HepG2 (cell line): ENCODE measurements around the gene GPC3. TPM values are rescaled to one million over a fixed set of nuclear protein-coding genes. Genes with fewer than 3 reads are reported as not detected.

ENCODE experiments used
- ATAC-seq: fragments of 200-7000 bp; cut with Tn5 transposase; 3 replicates; pipeline ENCODE4 v1.9.1; 2020; ENCODE audit warnings: mild to moderate bottlenecking, moderate library complexity
- BruUV-seq: library from RNA; stranded (reverse); fragments of 400-500 nt; replicated peaks from 2 replicates; lab custom pipeline; 2021; lab: Mats Ljungman, UMichigan
- CTCF ChIA-PET: fragments of 300-600 bp; formaldehyde crosslinking; extraction: SDS; loops from one replicate; lab custom pipeline; 2021; ENCODE audit warnings: low total read pairs, inconsistent platforms, low intra/inter-chr PET ratio; lab: Yijun Ruan, JAX
- POLR2A ChIA-PET: fragments of 350-600 bp; sonication (Branson Sonifier 250); formaldehyde crosslinking; loops from one replicate; lab custom pipeline; 2020; ENCODE audit warnings: antibody characterized with exemption, inconsistent platforms; lab: Yijun Ruan, JAX
- DNase-seq: peaks from one replicate; pipeline ENCODE4 v3.0.0-alpha.2; 2015; ENCODE audit warnings: low spot score
- FAIRE-seq: peaks from 3 replicates; lab custom pipeline; 2011; peaks lifted over from hg19 to GRCh38; lab: Jason Lieb, UNC
- H2AFZ ChIP-seq: one replicate; pipeline ENCODE4 v1.6.1; 2011; ENCODE audit warnings: low read length, inconsistent platforms
- H3K27ac ChIP-seq: fragments of 300-600 bp; 3 replicates; pipeline ENCODE4 v1.8.0; 2011; ENCODE audit warnings: mixed run types, mild to moderate bottlenecking, mixed read lengths, low read length, inconsistent platforms; ENCODE audit not compliant: insufficient read depth; ENCODE audit errors: extremely low read length
- H3K27me3 ChIP-seq, 2 experiments: fragments of 200-600 bp in 1 of 2; 2 replicates in 1 of 2; 3 replicates in 1 of 2; pipeline versions ENCODE4 v1.6.0 to v1.8.0; 2011; ENCODE audit warnings: low read length in 2 of 2, mild to moderate bottlenecking in 2 of 2, moderate library complexity in 2 of 2, inconsistent platforms in 1 of 2; ENCODE audit not compliant: insufficient read depth in 2 of 2, control insufficient read depth in 1 of 2
- H3K36me3 ChIP-seq, 2 experiments: fragments of 200-600 bp in 1 of 2; replicated peaks in 1 of 2; 2 replicates in 1 of 2; 3 replicates in 1 of 2; pipeline versions ENCODE4 v1.5.1 to v1.8.0; 2011; ENCODE audit warnings: low read length in 2 of 2, inconsistent platforms in 1 of 2; ENCODE audit not compliant: insufficient read depth in 2 of 2, control insufficient read depth in 1 of 2
- H3K4me1 ChIP-seq: 2 replicates; pipeline ENCODE4 v1.5.1; 2012; ENCODE audit warnings: low read length, inconsistent platforms; ENCODE audit not compliant: insufficient read depth
- H3K4me2 ChIP-seq: 2 replicates; pipeline ENCODE4 v1.6.0; 2011; ENCODE audit warnings: low read depth, low read length, inconsistent platforms
- H3K4me3 ChIP-seq, 3 experiments: fragments of 200-600 bp in 1 of 3; sonication (generic), shearing (Covaris generic) in 1 of 3; replicated peaks in 1 of 3; 2 replicates each; pipeline ENCODE4 v1.5.1; 2011 to 2016; ENCODE audit warnings: low read length in 3 of 3, inconsistent platforms in 2 of 3, low read depth in 2 of 3, mild to moderate bottlenecking in 2 of 3, control low read depth in 1 of 3, mixed read lengths in 1 of 3; ENCODE audit not compliant: insufficient read depth in 1 of 3
- H3K79me2 ChIP-seq: one replicate; pipeline ENCODE4 v1.6.1; 2011; ENCODE audit warnings: low read length, inconsistent platforms; ENCODE audit not compliant: insufficient read depth
- H3K9ac ChIP-seq: 2 replicates; pipeline ENCODE4 v1.6.0; 2011; ENCODE audit warnings: mild to moderate bottlenecking, low read depth, low read length, inconsistent platforms; ENCODE audit not compliant: insufficient read depth
- H3K9me3 ChIP-seq: 2 replicates; pipeline ENCODE4 v1.5.1; 2012; ENCODE audit warnings: mild to moderate bottlenecking, low read length
- H4K20me1 ChIP-seq: 2 replicates; pipeline ENCODE4 v1.6.0; 2011; ENCODE audit warnings: inconsistent platforms, mild to moderate bottlenecking, low read length, moderate library complexity; ENCODE audit not compliant: insufficient read depth
- HHEX ChIP-seq: IDR thresholded peaks from 2 replicates; pipeline ENCODE4 v1.6.1; 2016; ENCODE audit warnings: control low read depth
- HNF4G ChIP-seq, 2 experiments: sonication (generic) in 1 of 2; formaldehyde crosslinking in 1 of 2; IDR thresholded peaks; 2 replicates each; pipeline versions ENCODE4 v1.4.0 to v1.6.1; 2011 to 2020; ENCODE audit warnings: borderline replicate concordance in 2 of 2, low read depth in 2 of 2, mild to moderate bottlenecking in 2 of 2, low read length in 1 of 2, missing genetic modification reagents in 1 of 2, moderate library complexity in 1 of 2
- KDM4B ChIP-seq: sonication (generic); formaldehyde crosslinking; IDR thresholded peaks from 2 replicates; pipeline ENCODE4 v1.4.0; 2020; ENCODE audit warnings: missing genetic modification reagents
- RBM22 ChIP-seq: fragments of 200-400 bp; formaldehyde crosslinking; optimal IDR thresholded peaks from 2 replicates; pipeline ENCODE3; 2017; ENCODE audit warnings: mild to moderate bottlenecking, low read length, moderate library complexity
- SNRNP70 ChIP-seq: fragments of 200-400 bp; formaldehyde crosslinking; IDR thresholded peaks from 2 replicates; pipeline ENCODE4 v1.6.1; 2017; ENCODE audit warnings: mild to moderate bottlenecking, low read depth, low read length, moderate library complexity
- ZNF292 ChIP-seq: sonication (generic); formaldehyde crosslinking; IDR thresholded peaks from 2 replicates; pipeline ENCODE4 v1.8.1; 2022; ENCODE audit warnings: mild to moderate bottlenecking, low read depth, missing genetic modification reagents, borderline replicate concordance
- ZNF564 ChIP-seq: sonication (generic); formaldehyde crosslinking; IDR thresholded peaks from 2 replicates; pipeline ENCODE4 v1.8.1; 2023; ENCODE audit warnings: mild to moderate bottlenecking, missing genetic modification reagents
- WGBS: methylation state at CpG from one replicate; pipeline ENCODE4 v1.1.6; 2017; ENCODE audit warnings: low lambda C conversion rate; 5-methylcytosine and 5-hydroxymethylcytosine counted together
- in situ Hi-C: cut with HindIII; loops from 2 replicates; pipeline ENCODE4 v1.10.0; 2017; ENCODE audit warnings: low pct_unique_long_range_greater_than_20kb; ENCODE audit not compliant: extremely low pct_ligation_motif_present
- intact Hi-C: fragments of 100-400 bp; cut with micrococcal nuclease; formaldehyde crosslinking; loops from one replicate; pipeline ENCODE4 v1.10.0; 2022; ENCODE audit not compliant: unreplicated experiment
- polyA plus RNA-seq, 8 experiments: library from polyadenylated mRNA; depleted of rRNA in 3 of 8; stranded (reverse) in 7 of 8; unstranded in 1 of 8; fragments of >200 nt; fragmentation: Illumina TruSeq in 4 of 8; extraction: Trizol in 4 of 8; gene quantifications; 2 replicates each; pipeline versions ENCODE4 v1.2.1 to v1.2.3, GENCODE V29; 2011 to 2016; ENCODE audit warnings: low read depth in 4 of 8, missing spikeins in 1 of 8, mixed read lengths in 1 of 8; ENCODE audit not compliant: insufficient read depth in 1 of 8
- total RNA-seq, 5 experiments: library from RNA; depleted of rRNA; stranded (reverse); fragments of >200 nt; fragmentation: Illumina TruSeq; extraction: Trizol; gene quantifications; 2 replicates each; pipeline ENCODE4 v1.2.3, GENCODE V29; 2016; ENCODE audit warnings: low read depth in 1 of 5
- TF ChIP-seq, protein P1 (sequence below): sonication (generic); formaldehyde crosslinking; IDR thresholded peaks from 2 replicates; pipeline ENCODE4 v1.4.0; 2020; ENCODE audit warnings: missing genetic modification reagents, borderline replicate concordance
- TF ChIP-seq, protein P2 (sequence below): sonication (generic); formaldehyde crosslinking; IDR thresholded peaks from 2 replicates; pipeline ENCODE4 v1.4.0; 2020; ENCODE audit warnings: mild to moderate bottlenecking, missing genetic modification reagents

The GPC3 gene
- total and polyA plus RNA-seq, 2 of the 13 experiments (the other 11 are each of a cell fraction or from before 2014, with no cell fraction given) = 1,799 to 3,263 TPM

DNA sequence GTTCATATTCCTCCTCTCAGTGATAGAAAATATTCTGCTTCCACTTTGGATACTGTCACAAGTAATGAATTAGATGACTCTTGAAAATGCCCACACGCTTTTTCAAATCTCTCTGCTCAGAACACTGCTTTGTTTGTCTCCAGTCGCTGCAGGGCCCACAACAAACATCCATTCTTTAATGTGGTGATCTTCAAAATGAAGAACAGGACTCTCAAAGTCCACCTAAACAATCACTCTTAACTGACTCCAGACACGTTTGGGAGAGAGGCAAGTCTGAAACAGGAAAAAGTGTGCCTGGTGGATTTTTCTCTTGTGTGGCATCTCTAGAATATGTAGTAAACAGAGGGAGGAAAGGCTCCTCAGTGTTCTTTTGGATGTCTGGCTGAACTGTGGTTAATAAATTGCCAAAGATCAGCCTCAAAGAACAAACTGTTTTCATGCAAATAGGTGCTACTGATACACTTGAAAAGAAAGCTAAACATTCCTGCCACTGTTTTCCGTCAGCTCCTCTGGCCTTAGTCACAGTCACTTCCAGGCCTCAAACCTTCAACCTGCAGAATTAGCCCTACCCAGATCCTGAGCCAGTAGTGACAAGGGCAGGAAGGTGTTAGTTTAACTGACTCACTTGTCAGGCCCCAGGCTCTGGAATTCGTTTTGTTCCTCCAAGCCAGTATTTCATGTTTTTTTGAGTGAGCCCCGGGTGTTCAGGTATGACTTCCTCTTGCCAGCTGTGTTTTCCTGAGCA is 310.5 kb downstream of the GPC3 start:
- Histone ChIP-seq H3K9me3 (no peaks in the 10 kb centered on the region), H3K27me3 (no peaks in the 10 kb centered on the region), H3K9ac (no peak overlapping the region), H3K4me2 (no peak overlapping the region), H3K4me3 (no peak overlapping the region), H4K20me1 (peaks cover 60% of the 10 kb centered on the region), H3K27ac (peak overlapping the region; percentile 63), H2AFZ (no peak overlapping the region), H3K36me3 (peaks cover 4 to 14% of the 10 kb centered on the region in 2 experiments), H3K79me2 (peaks cover 3% of the 10 kb centered on the region), H3K4me1 (peaks cover 65% of the 10 kb centered on the region)
- FAIRE-seq (no peak), DNase-seq (peak; percentile 33), ATAC-seq (peak; percentile 14; the same call in 2 of the 3 replicates)
- in situ Hi-C loops = no loop called here
- 40% methylated on average over 5 of the region's 6 CpGs for WGBS
- TF ChIP-seq HNF4G (IDR thresholded peaks at IDR 0.05; ENCODE audit: borderline replicate concordance, low read depth, low read length) (no peak), HNF4G (CRISPR knock-in tag; IDR thresholded peaks at IDR 0.05; ENCODE audit: borderline replicate concordance, low read depth) (no peak), HHEX (CRISPR knock-in tag) (no peak), SNRNP70 (no peak), ZNF292 (no peak), KDM4B (no peak), RBM22 (peak; percentile 10), ZNF564 (CRISPR knock-in tag) (no peak)
- TF ChIP-seq, protein P1, sequence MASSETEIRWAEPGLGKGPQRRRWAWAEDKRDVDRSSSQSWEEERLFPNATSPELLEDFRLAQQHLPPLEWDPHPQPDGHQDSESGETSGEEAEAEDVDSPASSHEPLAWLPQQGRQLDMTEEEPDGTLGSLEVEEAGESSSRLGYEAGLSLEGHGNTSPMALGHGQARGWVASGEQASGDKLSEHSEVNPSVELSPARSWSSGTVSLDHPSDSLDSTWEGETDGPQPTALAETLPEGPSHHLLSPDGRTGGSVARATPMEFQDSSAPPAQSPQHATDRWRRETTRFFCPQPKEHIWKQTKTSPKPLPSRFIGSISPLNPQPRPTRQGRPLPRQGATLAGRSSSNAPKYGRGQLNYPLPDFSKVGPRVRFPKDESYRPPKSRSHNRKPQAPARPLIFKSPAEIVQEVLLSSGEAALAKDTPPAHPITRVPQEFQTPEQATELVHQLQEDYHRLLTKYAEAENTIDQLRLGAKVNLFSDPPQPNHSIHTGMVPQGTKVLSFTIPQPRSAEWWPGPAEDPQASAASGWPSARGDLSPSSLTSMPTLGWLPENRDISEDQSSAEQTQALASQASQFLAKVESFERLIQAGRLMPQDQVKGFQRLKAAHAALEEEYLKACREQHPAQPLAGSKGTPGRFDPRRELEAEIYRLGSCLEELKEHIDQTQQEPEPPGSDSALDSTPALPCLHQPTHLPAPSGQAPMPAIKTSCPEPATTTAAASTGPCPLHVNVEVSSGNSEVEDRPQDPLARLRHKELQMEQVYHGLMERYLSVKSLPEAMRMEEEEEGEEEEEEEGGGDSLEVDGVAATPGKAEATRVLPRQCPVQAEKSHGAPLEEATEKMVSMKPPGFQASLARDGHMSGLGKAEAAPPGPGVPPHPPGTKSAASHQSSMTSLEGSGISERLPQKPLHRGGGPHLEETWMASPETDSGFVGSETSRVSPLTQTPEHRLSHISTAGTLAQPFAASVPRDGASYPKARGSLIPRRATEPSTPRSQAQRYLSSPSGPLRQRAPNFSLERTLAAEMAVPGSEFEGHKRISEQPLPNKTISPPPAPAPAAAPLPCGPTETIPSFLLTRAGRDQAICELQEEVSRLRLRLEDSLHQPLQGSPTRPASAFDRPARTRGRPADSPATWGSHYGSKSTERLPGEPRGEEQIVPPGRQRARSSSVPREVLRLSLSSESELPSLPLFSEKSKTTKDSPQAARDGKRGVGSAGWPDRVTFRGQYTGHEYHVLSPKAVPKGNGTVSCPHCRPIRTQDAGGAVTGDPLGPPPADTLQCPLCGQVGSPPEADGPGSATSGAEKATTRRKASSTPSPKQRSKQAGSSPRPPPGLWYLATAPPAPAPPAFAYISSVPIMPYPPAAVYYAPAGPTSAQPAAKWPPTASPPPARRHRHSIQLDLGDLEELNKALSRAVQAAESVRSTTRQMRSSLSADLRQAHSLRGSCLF (CRISPR knock-in tag) = no peak
- TF ChIP-seq, protein P2, sequence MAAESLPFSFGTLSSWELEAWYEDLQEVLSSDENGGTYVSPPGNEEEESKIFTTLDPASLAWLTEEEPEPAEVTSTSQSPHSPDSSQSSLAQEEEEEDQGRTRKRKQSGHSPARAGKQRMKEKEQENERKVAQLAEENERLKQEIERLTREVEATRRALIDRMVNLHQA = no peak
- CTCF ChIA-PET = no interaction called here
- BruUV-seq = TSS peak; percentile 1
- POLR2A ChIA-PET = no interaction called here
- intact Hi-C loops = no loop called here
